Amniotic epithelial cell (primary cell): Measurements from ENCODE around the gene PRSS21.

ENCODE experiments used
- DNase-seq: peaks from one replicate; pipeline ENCODE4 v3.0.0-alpha.2; 2010; ENCODE audit warnings: low read depth

PRSS21 gene

GRCh38 chr16:2825906-2826305 is 8.9 kb downstream of the PRSS21 start:
- DNase-seq: no peak

DNA sequence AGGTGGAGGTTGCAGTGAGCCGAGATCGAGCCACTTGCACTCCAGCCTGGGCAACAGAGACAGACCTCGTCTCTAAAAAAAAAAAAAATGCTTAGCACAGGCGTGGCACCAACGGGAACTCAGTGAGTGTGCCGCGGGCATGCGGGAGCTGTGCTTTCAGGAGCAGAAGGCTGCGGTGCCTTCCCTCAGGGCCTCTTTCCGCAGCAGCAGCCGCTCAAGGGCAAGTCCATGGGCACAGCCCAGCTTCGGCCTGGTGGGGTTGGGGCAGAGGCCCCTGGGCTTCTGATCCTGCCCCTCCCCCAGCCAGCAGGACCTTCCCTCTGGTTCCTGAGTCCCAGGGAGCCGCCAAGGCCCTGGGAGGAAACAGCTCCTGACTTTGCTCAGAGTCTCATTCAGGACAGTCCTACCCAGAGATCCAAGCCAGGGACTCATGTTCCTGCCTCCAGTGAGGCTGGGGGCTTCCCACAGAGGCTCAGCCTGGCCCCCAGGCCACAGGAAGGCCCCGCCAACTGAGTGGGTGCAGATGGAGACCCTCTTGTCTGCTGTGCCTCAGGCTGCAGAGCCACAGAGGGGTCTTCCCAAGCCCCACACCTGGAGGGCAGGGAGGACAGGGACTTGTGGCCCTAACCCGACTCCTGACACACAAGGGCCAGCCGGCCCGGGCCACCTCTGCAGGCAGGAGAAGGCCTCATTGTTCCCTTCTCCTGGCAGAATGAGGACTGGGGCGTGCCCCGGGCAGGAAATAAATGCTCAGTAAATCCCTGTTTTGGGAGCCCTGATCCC is 9.7 kb downstream of the PRSS21 start:
- DNase-seq: no peak

- no peak for DNase-seq
Observed at GRCh38 chr16:2827374-2827791, 10.3 kb downstream of the PRSS21 start.

DNA sequence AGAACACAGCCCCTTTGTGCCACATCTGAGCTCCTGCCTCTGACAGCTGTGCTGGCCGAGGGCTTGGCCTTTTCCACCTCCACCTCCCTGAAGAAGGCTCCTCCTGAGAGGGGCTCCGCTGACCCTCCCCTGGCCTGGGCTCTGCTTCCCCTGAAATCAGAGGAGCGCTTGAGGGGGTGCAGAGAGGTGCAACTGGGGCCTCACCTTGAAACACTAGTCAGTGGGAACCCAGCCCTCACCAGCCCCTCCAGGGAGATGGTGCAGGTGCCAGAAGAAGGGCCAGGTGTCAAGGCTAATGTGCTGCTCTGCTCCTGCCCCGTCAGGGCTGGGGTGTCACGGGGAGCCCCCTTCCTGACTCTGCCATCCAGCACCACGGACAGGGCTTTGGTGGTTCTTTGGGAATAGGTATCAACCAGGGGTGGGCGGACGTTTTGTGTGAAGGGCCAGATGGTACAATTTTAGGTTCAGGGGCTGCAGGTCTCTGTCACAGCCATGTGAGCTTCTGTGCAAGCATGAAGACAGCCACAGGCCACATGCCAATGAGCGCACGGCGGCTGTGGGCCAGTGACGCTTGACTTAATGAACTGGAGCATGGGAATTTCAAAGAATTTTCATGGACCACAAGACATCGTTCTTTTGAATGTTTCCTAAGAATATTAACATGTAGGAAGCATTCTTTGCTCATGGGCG is 10.9 kb downstream of the PRSS21 start:
- no peak for DNase-seq

DNA sequence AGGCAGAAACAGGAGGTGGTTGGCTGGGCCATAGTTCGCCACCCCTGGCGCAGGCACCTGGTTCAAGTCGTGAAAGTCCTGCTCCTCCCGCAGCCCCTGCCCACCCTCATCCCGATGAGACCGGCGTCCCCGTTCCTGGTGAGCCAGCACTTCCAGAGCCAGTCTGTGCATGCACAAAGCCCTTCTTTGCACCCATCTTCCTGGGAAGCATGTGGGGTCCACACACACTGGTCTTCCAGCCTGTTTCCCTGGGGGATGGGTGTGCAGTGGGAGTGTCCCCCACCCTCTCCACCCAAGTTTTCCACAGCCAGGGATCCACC is 11.4 kb downstream of the PRSS21 start:
- DNase-seq: no peak

- no peak for DNase-seq
Observed at GRCh38 chr16:2828876-2829430, 11.9 kb downstream of the PRSS21 start.

GRCh38 chr16:2829501-2830354 is 12.7 kb downstream of the PRSS21 start, which contains the start of gene ZG16B:
Gene ZG16B (plus strand): TSS chr16:2830303. CDS start chr16:2830442, 139 bp downstream.
- DNase-seq: no peak

GRCh38 chr16:2830355-2830695 is 13.3 kb downstream of the PRSS21 start:
- DNase-seq: no peak

DNA sequence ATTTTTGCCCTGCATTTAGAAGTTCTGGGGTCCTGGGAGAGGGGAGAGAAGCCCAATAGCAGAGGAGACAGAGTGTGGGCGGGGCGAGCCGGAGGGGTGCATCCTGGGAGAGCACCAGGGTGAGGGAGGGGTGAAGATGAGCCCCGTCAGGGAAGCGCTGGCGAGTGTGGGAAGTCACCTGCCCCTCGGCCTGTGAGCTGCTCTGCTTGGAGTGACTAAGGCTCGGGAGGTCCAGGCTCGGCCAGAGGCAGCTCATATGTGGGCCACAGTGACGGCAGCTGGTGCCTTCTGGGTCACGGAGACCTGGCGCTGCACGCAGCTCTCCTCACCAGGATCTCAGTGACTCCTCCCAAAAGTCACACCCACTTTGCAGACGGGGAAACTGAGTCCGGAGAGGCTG is 14.2 kb downstream of the PRSS21 start:
- DNase-seq: no peak

- no peak for DNase-seq
Observed at GRCh38 chr16:2833776-2834175, 16.7 kb downstream of the PRSS21 start.

DNA sequence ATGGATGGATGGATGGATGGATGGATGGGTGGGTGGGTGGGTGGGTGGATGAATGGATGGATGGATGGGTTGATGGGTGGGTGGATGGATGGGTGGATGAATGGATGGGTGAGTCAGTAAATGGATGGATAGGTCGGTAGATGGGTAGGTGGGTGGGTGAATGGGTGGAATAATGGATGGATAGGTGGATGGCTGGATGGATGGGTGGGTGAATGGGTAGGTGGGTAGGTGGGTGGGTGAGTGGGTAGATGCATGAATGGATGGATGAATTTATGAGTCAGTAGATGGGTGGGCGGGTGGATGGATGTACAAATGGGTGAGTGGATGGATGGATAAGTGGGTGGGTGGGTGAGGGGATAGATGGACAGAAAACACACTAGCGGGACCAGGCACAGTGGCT is 17.9 kb downstream of the PRSS21 start:
- DNase-seq: no peak

DNA sequence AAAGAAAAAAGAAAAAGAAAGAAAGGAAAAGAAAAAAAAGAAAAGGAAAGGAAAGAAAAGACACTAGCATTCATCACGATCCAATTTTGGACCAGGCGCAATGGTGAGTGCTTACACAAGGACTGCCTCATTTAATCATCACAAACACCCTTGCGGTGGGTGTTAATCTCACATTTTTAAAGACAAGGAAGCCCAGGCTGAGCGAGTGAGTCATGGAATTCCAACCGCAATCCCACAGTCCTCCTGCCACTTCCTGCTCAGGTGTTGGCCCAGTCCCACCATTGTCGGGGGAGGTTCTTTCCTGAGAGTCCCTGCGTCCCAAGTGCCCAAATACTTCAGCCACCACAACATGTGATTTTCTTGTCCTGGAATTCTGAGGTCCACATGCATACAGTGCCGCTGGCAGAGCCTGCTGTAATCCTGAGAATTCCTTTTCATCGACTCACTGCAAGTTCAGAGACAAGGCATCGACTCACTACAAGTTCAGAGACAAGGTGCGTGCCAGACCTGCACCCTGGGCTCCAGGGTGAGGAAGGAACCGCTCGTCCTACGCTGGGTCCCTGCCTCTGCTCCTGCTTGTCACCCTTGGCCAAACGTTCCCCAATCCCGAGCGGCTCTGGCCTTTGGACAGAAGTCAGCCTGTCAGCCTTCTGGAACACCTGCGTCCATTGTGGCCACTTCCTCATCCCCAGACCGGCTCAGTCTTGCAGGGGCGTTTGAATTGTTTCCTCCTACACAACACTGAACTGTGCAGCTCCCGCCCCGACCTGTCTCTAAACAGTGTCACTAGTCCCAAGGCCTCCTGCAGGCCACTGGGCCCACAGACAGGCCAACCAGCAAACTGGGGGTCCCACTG is 18.8 kb downstream of the PRSS21 start:
- DNase-seq: peak; percentile 93

DNA sequence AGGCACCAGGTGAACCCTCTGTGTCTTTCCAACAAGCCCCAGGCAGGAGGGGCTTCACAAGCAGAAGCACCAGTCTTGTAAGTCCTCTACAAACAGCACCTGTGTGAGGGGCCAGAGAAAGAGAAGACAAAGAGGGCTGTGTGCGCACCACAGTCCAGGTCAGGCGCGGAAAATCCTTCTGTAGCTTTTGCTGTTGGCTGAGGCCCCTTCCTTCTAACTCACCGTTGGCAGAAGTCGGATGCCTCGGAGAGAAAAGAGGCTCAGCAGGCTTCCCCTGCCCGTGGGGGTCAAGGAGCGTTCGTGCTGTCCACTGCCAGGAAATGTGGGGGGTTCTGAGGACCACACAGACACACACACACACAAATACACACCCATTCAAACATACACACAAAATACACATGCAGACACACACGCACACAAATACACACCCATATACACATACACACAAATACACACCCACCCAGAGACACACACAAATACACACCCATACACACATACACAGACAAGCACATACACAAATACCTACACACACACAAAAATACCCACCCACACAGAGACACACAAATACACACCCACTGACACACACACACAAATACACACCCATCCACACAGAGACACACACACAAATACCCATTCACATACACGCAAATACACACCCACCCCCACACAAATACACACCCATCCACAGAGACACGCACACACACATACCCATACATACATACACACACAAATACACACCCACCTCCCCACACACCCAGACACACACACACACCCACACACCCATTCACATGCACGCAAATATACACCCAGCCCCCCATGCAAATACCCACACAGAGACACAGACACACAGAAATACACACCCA is 19.8 kb downstream of the PRSS21 start:
- DNase-seq: no peak

- DNase-seq: peak; percentile 63
Observed at GRCh38 chr16:2838928-2839327, 21.9 kb downstream of the PRSS21 start.

- no peak for DNase-seq
Observed at GRCh38 chr16:2839650-2840450, 22.8 kb downstream of the PRSS21 start.

DNA sequence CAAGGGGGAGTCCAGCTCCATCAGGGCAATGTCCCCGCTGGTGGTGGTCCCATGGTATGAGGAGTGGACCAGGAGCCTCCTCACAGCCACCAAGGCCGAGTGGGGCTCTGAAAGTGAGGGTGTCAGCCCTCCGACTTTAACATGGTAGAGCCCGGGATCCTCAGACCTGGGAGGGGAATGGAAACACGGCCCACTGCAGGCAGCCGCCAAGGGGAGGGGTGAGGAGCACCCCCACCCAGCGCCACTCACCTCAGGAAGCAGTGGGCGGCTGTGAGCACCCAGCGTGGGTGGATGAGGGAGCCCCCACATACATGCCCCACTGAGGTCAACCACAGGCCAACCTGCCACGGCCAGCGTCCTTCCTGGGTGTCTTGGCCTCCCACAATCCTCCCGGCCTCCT is 23.9 kb downstream of the PRSS21 start:
- DNase-seq: no peak

DNA sequence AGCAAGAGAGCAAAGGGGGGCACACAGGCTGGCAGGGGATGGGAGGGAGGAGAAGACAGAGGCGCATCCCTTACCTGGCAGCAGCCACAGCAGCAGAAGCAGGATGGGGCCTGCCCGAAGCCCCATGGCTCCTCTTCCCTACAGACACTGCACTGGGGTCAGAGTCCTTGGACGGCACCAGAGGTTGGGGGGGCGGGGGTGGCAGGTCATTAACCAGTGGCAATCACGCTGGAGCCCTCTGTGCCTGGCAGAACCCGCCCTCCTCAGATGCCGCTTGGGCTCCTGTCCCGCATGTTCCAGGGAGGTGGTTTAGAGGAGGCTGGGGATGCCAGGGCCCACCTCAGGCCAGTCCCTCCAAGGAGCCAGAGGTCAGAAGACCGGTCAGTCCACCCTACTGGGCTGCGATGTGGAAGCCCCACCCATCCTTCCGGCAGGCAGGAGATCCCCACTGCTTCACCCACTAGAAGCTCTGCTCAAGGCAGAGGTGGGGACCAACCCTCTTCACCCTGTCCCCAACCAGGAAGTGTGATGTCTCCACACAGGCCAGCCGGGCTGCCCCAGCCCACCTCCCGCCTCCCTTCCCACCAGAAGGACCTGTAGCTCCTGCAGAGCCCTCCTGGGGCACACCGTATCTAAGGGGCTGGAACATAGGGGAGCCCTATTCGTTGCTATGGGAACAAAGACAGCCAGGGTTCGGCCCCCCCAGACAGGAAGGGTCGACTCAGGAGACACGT is 24.7 kb downstream of the PRSS21 start:
- no peak for DNase-seq

- DNase-seq: peak; percentile 69
Observed at GRCh38 chr16:2842340-2843000, 25.4 kb downstream of the PRSS21 start.

DNA sequence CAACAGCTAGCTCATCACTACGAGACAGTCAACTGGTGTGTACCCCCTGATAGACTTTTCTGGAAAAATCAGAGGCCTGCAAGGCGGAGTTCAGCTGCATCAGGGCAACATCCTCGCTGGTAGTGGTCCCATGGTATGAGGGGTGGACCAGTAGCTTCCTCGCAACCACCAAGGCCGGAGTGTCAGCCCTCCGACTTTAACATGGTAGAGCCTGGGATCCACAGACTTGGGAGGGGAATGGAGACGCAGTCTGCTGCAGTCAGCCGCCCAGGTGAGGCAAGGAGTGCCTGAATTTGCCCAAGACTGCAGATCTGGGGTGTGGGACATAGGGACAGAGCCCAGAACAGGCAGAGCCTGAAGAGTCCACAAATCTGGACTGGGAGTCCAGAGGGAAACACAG is 26.5 kb downstream of the PRSS21 start:
- no peak for DNase-seq
